GM19239 (cell line): ENCODE data around the gene CYP20A1.
A peak's percentile ranks its signal among the peaks of the same experiment; 100 is the strongest.
"Not testable (repeated sequence)": the region's sequence is repeated elsewhere in the genome, so short reads cannot be mapped to it uniquely, and the experiment has no call there.

Experiments used
- DNase-seq: peaks from one replicate; pipeline ENCODE4 v3.0.0; 2011; ENCODE audit warnings: low spot score; ENCODE audit not compliant: insufficient read length
- FAIRE-seq: peaks from 2 replicates; lab custom pipeline; 2011; peaks lifted over from hg19 to GRCh38; lab: Jason Lieb, UNC

The CYP20A1 gene, protein sequence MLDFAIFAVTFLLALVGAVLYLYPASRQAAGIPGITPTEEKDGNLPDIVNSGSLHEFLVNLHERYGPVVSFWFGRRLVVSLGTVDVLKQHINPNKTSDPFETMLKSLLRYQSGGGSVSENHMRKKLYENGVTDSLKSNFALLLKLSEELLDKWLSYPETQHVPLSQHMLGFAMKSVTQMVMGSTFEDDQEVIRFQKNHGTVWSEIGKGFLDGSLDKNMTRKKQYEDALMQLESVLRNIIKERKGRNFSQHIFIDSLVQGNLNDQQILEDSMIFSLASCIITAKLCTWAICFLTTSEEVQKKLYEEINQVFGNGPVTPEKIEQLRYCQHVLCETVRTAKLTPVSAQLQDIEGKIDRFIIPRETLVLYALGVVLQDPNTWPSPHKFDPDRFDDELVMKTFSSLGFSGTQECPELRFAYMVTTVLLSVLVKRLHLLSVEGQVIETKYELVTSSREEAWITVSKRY

DNA sequence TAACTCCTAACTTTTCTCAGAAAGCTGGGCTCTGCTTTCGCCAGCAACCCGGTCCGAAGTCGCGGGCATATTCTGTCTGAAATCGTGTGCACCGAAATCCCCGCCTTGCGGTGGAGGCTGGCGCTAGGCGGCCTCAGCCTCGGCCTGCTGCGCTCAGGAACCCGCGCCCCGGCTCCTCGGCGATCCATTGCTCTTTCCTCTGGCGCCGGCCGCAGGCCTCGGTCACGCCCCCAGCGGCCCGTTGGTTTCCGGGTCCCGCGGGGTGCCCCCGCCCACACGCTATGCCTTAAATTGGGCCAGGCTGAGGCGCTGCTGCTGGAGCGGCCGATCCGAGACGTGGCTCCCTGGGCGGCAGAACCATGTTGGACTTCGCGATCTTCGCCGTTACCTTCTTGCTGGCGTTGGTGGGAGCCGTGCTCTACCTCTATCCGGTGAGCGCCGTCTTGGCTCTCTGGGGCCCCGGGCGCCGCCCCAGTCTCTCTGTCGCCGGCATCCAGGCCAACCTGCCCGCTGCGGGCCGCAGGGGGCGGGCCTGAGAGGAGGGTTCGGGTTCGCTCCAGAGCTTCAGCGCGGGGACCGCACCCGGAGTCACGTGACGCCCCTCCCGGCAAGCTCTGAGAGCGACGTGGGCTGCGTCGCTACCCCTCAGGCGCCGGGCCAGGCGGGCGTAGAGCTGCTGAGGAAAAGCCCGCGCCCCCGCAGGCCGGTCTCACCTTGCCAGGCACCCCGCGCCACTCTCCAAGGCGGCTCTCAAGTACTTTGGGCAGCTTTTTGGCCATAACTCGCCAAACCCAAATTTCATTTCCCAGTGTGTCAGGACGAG lies at the start of gene CYP20A1:
CYP20A1 (plus strand) TSS at position 315 of the 823 bp plus-strand sequence; CDS start at position 360, 45 bp downstream.
- DNase-seq (peak; percentile 85), FAIRE-seq (peak; percentile 94)

DNA sequence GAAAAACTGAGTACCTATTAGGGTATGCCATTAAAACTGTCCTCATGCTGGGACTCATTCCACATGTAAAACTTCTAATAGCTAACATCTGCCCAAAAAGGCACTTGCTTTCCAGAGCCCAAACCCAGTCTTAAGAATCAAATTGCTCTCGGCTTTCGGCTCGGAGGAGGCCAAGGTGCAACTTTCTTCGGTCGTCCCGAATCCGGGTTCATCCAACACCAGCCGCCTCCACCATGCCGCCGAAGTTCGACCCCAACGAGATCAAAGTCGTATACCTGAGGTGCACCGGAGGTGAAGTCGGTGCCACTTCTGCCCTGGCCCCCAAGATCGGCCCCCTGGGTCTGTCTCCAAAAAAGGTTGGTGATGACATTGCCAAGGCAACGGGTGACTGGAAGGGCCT lies 48.3 kb upstream of the CYP20A1 start:
- FAIRE-seq: not testable (repeated sequence)

GRCh38 chr2:203191026-203191425 lies 47.8 kb upstream of the CYP20A1 start:
- FAIRE-seq, DNase-seq: not testable (repeated sequence)

More for the DNA sequence above, 48.3 kb upstream of the CYP20A1 start:
- not testable (repeated sequence) for DNase-seq

- FAIRE-seq (no peak), DNase-seq (no peak)
Observed at GRCh38 chr2:203191961-203192360, 46.9 kb upstream of the CYP20A1 start.

GRCh38 chr2:203195331-203196036 lies 43.3 kb upstream of the CYP20A1 start:
- no peak for FAIRE-seq
- no peak for DNase-seq

DNA sequence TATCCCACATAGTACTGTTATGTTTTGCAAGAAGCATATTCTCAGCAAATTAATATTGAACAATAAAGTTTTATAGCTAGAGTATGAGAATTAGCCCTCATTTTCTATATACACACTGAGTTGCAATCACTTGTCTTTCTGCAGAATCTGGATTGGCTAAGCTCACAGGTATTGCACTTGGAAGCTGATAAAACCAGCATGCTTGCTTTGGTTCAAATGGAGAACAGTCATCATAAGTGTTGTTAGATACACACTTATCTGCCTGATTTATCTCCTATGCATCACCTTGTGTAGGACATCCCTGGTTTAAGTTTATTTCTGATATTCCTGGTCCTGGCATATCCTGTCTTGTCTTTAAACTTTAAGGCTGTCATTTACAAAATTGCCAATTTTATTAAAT lies 38.0 kb upstream of the CYP20A1 start:
- FAIRE-seq: no peak

DNA sequence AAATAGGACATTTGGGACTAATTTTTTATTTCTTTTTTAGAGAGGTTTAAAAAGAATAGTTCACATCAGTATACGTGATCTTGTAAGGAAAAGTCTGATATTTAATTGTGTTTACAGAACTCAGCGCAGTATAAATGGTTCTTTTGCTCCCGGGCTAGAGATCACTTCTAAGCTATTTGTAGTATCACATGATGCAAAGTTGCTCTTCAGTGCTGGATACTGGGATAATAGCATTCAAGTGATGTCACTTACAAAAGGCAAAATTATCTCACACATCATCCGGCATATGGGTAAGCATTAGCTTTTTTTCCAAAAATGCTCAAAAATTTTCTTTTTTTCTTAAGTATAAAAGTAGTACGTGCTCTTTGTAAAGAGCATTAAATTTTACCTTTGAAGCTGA lies 37.4 kb upstream of the CYP20A1 start:
- DNase-seq (no peak), FAIRE-seq (peak; percentile 21)

More for the DNA sequence above, 38.0 kb upstream of the CYP20A1 start:
- DNase-seq: no peak

GRCh38 chr2:203209538-203209937 lies 29.3 kb upstream of the CYP20A1 start:
- DNase-seq (no peak), FAIRE-seq (no peak)

DNA sequence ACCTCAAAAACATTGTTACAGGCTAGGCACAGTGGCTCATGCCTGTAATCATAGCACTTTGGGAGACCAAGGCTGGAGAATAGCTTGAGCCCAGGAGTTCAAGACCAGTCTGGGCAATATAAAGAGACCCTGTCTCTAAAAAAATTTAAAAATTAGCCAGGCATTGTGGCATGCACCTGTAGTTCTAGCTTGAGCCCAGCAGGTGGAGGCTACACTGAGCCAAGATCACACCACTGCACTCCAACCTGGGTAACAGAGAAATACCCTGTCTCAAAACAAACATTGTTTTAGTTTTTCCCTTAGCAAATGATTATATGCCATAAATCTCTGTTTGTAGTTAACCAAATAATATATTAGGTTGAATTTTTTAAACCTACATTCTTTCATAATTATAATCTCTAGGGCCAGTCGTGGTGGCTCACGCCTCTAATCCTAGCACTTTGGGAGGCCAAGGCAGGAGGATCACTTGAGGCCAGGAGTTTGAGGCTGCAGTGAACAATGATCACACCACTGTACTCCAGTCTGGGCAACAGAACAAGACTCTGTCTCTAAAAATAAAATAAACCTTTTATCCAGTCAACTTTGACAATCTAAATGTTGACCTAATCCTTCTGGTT lies 13.3 kb upstream of the CYP20A1 start:
- FAIRE-seq: peak; percentile 80

GRCh38 chr2:203229674-203230073 lies 9.1 kb upstream of the CYP20A1 start:
- not testable (repeated sequence) for DNase-seq, FAIRE-seq

More for the DNA sequence above, 13.3 kb upstream of the CYP20A1 start:
- DNase-seq: no peak

- FAIRE-seq (peak; percentile 21), DNase-seq (no peak)
Observed at GRCh38 chr2:203237346-203238238, 1.2 kb upstream of the CYP20A1 start.

DNA sequence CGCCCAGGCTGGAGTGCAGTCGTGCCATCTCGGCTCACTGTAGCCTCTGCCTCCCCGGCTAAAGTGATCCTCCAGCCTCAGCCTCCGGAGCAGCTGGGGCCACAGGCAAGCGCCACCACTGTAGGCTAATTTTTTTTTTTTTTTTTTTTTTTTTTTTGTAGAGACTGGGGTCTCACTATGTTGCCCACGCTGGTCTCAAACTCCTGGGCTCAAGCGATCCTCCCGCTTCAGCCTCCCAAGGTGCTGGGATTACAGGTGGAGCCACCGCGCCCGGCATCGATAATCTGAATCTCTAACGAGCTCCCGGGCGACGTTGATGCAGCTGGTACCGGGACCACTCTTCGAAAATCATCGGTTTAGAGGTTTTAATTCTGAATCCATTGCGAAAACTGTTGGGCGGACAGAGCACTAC lies 520 bp upstream of the CYP20A1 start:
- DNase-seq (no peak), FAIRE-seq (no peak)

GRCh38 chr2:203240491-203240890 lies 1.7 kb downstream of the CYP20A1 start:
- no peak for FAIRE-seq

GRCh38 chr2:203242518-203242917 lies 3.7 kb downstream of the CYP20A1 start:
- no peak for DNase-seq
- no peak for FAIRE-seq

More at GRCh38 chr2:203240491-203240890, 1.7 kb downstream of the CYP20A1 start:
- no peak for DNase-seq

GRCh38 chr2:203246646-203247045 lies 7.8 kb downstream of the CYP20A1 start:
- DNase-seq: no peak
- no peak for FAIRE-seq

- DNase-seq: no peak
- FAIRE-seq: no peak
Observed at GRCh38 chr2:203252818-203253217, 14.0 kb downstream of the CYP20A1 start.

DNA sequence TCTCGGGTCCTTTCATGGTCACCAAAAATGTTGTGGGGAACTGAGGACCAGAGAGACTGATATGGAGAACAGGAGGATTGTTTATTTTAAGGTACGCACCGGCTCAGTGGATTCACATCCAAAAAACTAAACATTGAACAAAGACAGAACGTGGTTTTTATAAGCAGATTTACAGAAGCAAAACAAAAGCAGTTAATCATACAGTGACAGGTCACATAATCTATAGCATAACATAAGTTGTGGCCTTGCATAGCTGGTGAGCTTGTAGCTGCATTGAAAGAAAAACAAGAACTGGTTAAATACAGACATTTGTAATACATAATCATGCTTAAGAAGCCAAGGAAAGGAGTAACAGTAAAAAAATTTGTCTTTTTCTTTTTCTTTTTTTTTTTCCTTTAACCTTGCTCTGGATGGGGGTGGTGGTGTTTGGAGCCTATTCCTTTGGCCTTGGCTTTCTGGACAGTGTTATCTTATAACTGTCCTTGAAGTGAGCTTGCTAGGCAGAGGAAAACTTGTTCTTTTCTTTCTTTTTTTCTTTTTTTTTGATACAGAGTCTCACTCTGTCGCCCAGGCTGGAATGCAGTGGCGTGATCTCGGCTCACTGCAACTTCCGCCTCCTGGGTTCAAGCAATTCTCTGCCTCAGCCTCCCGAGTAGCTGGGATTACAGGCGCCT lies 14.7 kb downstream of the CYP20A1 start:
- DNase-seq, FAIRE-seq: not testable (repeated sequence)
